ENCODE data around the gene SLC25A45.
A peak's percentile ranks its signal among the peaks of the same experiment; 100 is the strongest.

The SLC25A45 gene

GRCh38 chr11:65390996-65391395 lies 8.6 kb upstream of the SLC25A45 start:
- peak overlapping the region; percentile 15 for H3K4me3 ChIP-seq (ENCODE audit: low read depth, low read length)
- in situ Hi-C loops (cut with HindIII; ENCODE audit: low sequenced_read_pairs): no loop called here
- no peak for TF ChIP-seq CTCF (IDR thresholded peaks at IDR 0.05; ENCODE audit: low read depth, low read length)
- DNase-seq (ENCODE audit: low read depth, low spot score): peak; percentile 18

GRCh38 chr11:65390099-65390941 lies 7.9 kb upstream of the SLC25A45 start:
- in situ Hi-C loops (cut with HindIII; ENCODE audit: low sequenced_read_pairs): no loop called here
- no peak for TF ChIP-seq CTCF (IDR thresholded peaks at IDR 0.05; ENCODE audit: low read depth, low read length)
- H3K4me3 ChIP-seq (ENCODE audit: low read depth, low read length): peak overlapping the region; percentile 15
- no peak for DNase-seq (ENCODE audit: low read depth, low spot score)

GRCh38 chr11:65389294-65389980 lies 7.0 kb upstream of the SLC25A45 start:
- in situ Hi-C loops (cut with HindIII; ENCODE audit: low sequenced_read_pairs): no loop called here
- no peak for TF ChIP-seq CTCF (IDR thresholded peaks at IDR 0.05; ENCODE audit: low read depth, low read length)
- H3K4me3 ChIP-seq (ENCODE audit: low read depth, low read length): no peak overlapping the region
- no peak for DNase-seq (ENCODE audit: low read depth, low spot score)

GRCh38 chr11:65388731-65389130 lies 6.3 kb upstream of the SLC25A45 start:
- H3K4me3 ChIP-seq (ENCODE audit: low read depth, low read length): peak overlapping the region; percentile 7
- TF ChIP-seq CTCF (IDR thresholded peaks at IDR 0.05; ENCODE audit: low read depth, low read length): no peak
- no peak for DNase-seq (ENCODE audit: low read depth, low spot score)
- in situ Hi-C loops (cut with HindIII; ENCODE audit: low sequenced_read_pairs): no loop called here

- peak within 1 kb of the TSS; percentile 87 for H3K4me3 ChIP-seq (ENCODE audit: low read depth, low read length)
- in situ Hi-C loops (cut with HindIII; ENCODE audit: low sequenced_read_pairs): no loop called here
- peak; percentile 76 for DNase-seq (ENCODE audit: low read depth, low spot score)
- no peak for TF ChIP-seq CTCF (IDR thresholded peaks at IDR 0.05; ENCODE audit: low read depth, low read length)
These were observed 4.1 kb upstream of the SLC25A45 start, which contains the start of gene FRMD8 for GRCh38 chr11:65386307-65387140. Gene FRMD8 (plus strand): TSS chr11:65386637. CDS start chr11:65387037, 400 bp downstream.

- H3K4me3 ChIP-seq (ENCODE audit: low read depth, low read length): no peak overlapping the region
- in situ Hi-C loops (cut with HindIII; ENCODE audit: low sequenced_read_pairs): no loop called here
- DNase-seq (ENCODE audit: low read depth, low spot score): peak; percentile 39
- TF ChIP-seq CTCF (IDR thresholded peaks at IDR 0.05; ENCODE audit: low read depth, low read length): no peak
These were observed 1.9 kb upstream of the SLC25A45 start for GRCh38 chr11:65384301-65384889.

Measured in astrocyte of the spinal cord (primary cell).